ENCODE measurements around the gene DNAJC10. TPM values are rescaled to one million over a fixed set of nuclear protein-coding genes. Genes with fewer than 3 reads are reported as not detected.

The DNAJC10 gene
- total and polyA plus RNA-seq, 2 of the 4 experiments (the other 2 are of a cell fraction): 34.6 to 53.2 TPM

DNA sequence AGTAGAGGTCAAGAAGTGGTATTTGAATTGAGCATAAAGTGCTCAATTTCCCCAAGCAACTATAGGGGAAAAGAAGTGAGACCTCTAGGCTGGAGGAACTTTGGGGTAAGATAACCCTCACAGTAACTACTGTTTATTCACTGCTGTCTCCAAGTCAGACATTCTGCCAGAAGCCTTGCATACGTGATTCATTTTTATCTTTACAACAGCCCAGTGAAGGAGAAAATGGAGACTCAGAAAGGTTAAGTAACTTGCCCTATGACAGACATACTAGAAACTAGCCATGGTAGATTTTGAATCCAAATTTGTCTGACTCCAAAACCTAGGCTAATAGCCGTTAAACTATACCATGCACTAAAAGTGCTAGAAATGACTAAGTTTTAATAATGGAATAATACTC, 28.4 kb downstream of the DNAJC10 start:
- no peak overlapping the region for H4K8ac ChIP-seq (ENCODE audit: low read depth in 2 of 2, low read length in 2 of 2)
- no peak overlapping the region for H2BK15ac ChIP-seq (ENCODE audit: low read depth, low read length)
- H3K79me1 ChIP-seq (ENCODE audit: low read depth in 1 of 2, low read length in 2 of 2): no peaks in the 10 kb centered on the region; a peak in 1 of 4 replicates
- H2BK120ac ChIP-seq (ENCODE audit: low read depth, low read length): no peak overlapping the region
- H3K36me3 ChIP-seq (ENCODE audit: control insufficient read depth, insufficient read depth, low read length): peaks cover 15% of the 10 kb centered on the region
- no peak overlapping the region for H2BK5ac ChIP-seq (ENCODE audit: low read depth, low read length, poor library complexity, severe bottlenecking)
- no peak overlapping the region for H3K4me2 ChIP-seq (ENCODE audit: low read depth, low read length)
- H2AK9ac ChIP-seq (replicated peaks; ENCODE audit: low read depth, low read length, poor library complexity): no peak overlapping the region
- H3K4ac ChIP-seq (ENCODE audit: low read depth, low read length): no peak overlapping the region
- H3K9ac ChIP-seq (ENCODE audit: low read depth, low read length): no peak overlapping the region
- no peak overlapping the region for H3K56ac ChIP-seq (ENCODE audit: extremely low read depth, insufficient read depth, low read length)
- no peak overlapping the region for H2AFZ ChIP-seq (replicated peaks; ENCODE audit: low read length, poor library complexity)
- no peaks in the 10 kb centered on the region for H3K27me3 ChIP-seq (ENCODE audit: control insufficient read depth, insufficient read depth, low read length)
- CTCF ChIA-PET: no interaction called here
- intact Hi-C loops (cut with micrococcal nuclease) (no loop called here), in situ Hi-C loops (cut with MboI; ENCODE audit: low sequenced_read_pairs) (no loop called here), dilution Hi-C loops (cut with HindIII; ENCODE audit: low sequenced_read_pairs, unreplicated experiment) (no loop called here)
- H3K27ac ChIP-seq (ENCODE audit: insufficient read depth, low read length): no peak overlapping the region
- H3K4me1 ChIP-seq (ENCODE audit: control insufficient read depth, insufficient read depth, low read length): no peaks in the 10 kb centered on the region
- H3K9me3 ChIP-seq (ENCODE audit: control insufficient read depth, insufficient read depth, low read length): no peaks in the 10 kb centered on the region
- no peak overlapping the region for H2AK5ac ChIP-seq (ENCODE audit: low read depth, low read length)
- H4K20me1 ChIP-seq (ENCODE audit: insufficient read depth, low read length): no peaks in the 10 kb centered on the region
- H4K5ac ChIP-seq (ENCODE audit: low read depth, low read length): no peak overlapping the region
- WGBS, 2 experiments (ENCODE audit: extremely low coverage in 2 of 2, insufficient read length in 1 of 2): no CpG with 5 or more reads among the region's 2 CpGs
- no peak for ATAC-seq (ENCODE audit: low read depth)
- peak; percentile 18 for DNase-seq
- no peak overlapping the region for H3K18ac ChIP-seq (ENCODE audit: low read depth, low read length)
- BruUV-seq (replicated peaks): no TSS peak
- no peak overlapping the region for H4K91ac ChIP-seq (ENCODE audit: insufficient read depth, low read depth, low read length)
- TF ChIP-seq, protein P1, sequence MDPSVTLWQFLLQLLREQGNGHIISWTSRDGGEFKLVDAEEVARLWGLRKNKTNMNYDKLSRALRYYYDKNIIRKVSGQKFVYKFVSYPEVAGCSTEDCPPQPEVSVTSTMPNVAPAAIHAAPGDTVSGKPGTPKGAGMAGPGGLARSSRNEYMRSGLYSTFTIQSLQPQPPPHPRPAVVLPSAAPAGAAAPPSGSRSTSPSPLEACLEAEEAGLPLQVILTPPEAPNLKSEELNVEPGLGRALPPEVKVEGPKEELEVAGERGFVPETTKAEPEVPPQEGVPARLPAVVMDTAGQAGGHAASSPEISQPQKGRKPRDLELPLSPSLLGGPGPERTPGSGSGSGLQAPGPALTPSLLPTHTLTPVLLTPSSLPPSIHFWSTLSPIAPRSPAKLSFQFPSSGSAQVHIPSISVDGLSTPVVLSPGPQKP (IDR thresholded peaks at IDR 0.05; ENCODE audit: borderline replicate concordance, low read depth, low read length): no peak
- no peak for TF ChIP-seq MAFK (IDR thresholded peaks at IDR 0.05; ENCODE audit: low read depth, low read length)
- TF ChIP-seq RCOR1 (IDR thresholded peaks at IDR 0.05; ENCODE audit: insufficient replicate concordance, low read length): no peak
- no peak for TF ChIP-seq RFX5 (IDR thresholded peaks at IDR 0.05; ENCODE audit: low read depth, low read length)
- no peak for TF ChIP-seq NFE2L2 (IDR thresholded peaks at IDR 0.05; ENCODE audit: low read depth, low read length)
- no peak for TF ChIP-seq SMC3 (IDR thresholded peaks at IDR 0.05; ENCODE audit: low read depth, low read length)
- TF ChIP-seq FOS (IDR thresholded peaks at IDR 0.05; ENCODE audit: low read depth, low read length): no peak
- TF ChIP-seq, protein P2, sequence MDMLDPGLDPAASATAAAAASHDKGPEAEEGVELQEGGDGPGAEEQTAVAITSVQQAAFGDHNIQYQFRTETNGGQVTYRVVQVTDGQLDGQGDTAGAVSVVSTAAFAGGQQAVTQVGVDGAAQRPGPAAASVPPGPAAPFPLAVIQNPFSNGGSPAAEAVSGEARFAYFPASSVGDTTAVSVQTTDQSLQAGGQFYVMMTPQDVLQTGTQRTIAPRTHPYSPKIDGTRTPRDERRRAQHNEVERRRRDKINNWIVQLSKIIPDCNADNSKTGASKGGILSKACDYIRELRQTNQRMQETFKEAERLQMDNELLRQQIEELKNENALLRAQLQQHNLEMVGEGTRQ (IDR thresholded peaks at IDR 0.05; ENCODE audit: low read depth, low read length): no peak
- no peak for TF ChIP-seq MXI1 (IDR thresholded peaks at IDR 0.05; ENCODE audit: borderline replicate concordance, low read depth, low read length)
- no peak for TF ChIP-seq CEBPB (IDR thresholded peaks at IDR 0.05; ENCODE audit: low read depth, low read length)
- TF ChIP-seq, protein P3, sequence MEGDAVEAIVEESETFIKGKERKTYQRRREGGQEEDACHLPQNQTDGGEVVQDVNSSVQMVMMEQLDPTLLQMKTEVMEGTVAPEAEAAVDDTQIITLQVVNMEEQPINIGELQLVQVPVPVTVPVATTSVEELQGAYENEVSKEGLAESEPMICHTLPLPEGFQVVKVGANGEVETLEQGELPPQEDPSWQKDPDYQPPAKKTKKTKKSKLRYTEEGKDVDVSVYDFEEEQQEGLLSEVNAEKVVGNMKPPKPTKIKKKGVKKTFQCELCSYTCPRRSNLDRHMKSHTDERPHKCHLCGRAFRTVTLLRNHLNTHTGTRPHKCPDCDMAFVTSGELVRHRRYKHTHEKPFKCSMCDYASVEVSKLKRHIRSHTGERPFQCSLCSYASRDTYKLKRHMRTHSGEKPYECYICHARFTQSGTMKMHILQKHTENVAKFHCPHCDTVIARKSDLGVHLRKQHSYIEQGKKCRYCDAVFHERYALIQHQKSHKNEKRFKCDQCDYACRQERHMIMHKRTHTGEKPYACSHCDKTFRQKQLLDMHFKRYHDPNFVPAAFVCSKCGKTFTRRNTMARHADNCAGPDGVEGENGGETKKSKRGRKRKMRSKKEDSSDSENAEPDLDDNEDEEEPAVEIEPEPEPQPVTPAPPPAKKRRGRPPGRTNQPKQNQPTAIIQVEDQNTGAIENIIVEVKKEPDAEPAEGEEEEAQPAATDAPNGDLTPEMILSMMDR (conservative IDR thresholded peaks at IDR 0.05; ENCODE audit: low read depth, low read length): no peak
- no peak for TF ChIP-seq CHD1 (IDR thresholded peaks at IDR 0.05; ENCODE audit: low read depth, low read length)
- no peak for TF ChIP-seq BHLHE40 (IDR thresholded peaks at IDR 0.05; ENCODE audit: low read depth, low read length)
- TF ChIP-seq MAZ (IDR thresholded peaks at IDR 0.05; ENCODE audit: borderline replicate concordance, low read depth, low read length): no peak
- TF ChIP-seq POLR2A (IDR thresholded peaks at IDR 0.05; ENCODE audit: low read depth, low read length): no peak
- TF ChIP-seq RAD21 (IDR thresholded peaks at IDR 0.05; ENCODE audit: low read length): no peak
- H2BK20ac ChIP-seq (ENCODE audit: low read depth, low read length): no peak overlapping the region
- H3K23ac ChIP-seq (ENCODE audit: low read depth, low read length): no peak overlapping the region
- no peaks in the 10 kb centered on the region for H3K9me1 ChIP-seq (ENCODE audit: insufficient read depth, low read length)
- POLR2A ChIA-PET (ENCODE audit: unreplicated experiment): no interaction called here
- no peak overlapping the region for H3K14ac ChIP-seq (replicated peaks; ENCODE audit: low read depth, low read length)
- H3K4me3 ChIP-seq (ENCODE audit: insufficient read depth, low read depth, low read length): no peak overlapping the region
